Measurements from ENCODE around the gene AGBL1.

DNA sequence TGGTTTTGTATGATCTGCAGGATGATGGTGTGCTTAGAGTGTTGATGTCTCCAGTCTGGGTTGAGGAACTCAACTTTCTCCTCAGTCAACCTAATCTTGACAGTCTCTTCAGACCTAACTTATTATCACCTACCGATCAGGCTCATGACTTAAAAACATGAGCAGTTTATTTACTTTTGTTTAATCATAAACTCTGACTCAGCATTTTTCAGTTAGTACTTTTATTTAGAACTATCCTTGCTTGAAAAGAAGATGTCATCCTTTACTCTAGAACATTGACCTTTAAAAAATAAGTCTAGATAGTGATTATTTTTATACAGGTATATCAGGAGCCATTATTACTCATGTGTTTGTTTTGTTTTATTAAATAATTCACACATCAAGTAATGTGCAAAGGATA lies 414.8 kb downstream of the AGBL1 start:
- TF ChIP-seq, protein P1, sequence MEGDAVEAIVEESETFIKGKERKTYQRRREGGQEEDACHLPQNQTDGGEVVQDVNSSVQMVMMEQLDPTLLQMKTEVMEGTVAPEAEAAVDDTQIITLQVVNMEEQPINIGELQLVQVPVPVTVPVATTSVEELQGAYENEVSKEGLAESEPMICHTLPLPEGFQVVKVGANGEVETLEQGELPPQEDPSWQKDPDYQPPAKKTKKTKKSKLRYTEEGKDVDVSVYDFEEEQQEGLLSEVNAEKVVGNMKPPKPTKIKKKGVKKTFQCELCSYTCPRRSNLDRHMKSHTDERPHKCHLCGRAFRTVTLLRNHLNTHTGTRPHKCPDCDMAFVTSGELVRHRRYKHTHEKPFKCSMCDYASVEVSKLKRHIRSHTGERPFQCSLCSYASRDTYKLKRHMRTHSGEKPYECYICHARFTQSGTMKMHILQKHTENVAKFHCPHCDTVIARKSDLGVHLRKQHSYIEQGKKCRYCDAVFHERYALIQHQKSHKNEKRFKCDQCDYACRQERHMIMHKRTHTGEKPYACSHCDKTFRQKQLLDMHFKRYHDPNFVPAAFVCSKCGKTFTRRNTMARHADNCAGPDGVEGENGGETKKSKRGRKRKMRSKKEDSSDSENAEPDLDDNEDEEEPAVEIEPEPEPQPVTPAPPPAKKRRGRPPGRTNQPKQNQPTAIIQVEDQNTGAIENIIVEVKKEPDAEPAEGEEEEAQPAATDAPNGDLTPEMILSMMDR (IDR thresholded peaks at IDR 0.05) = no peak
- TF ChIP-seq POLR2A (IDR thresholded peaks at IDR 0.05) = no peak

All from right lobe of liver (tissue), 4 donors.